ENCODE data around the gene PDLIM1. TPM values are rescaled to one million over a fixed set of nuclear protein-coding genes. Genes with fewer than 3 reads are reported as not detected.

The PDLIM1 gene
- total and polyA plus RNA-seq, 2 of the 13 experiments (the other 11 are each of a cell fraction or from before 2014, with no cell fraction given), result 119 to 123 TPM

- TF ChIP-seq KMT2A (CRISPR knock-in tag; IDR thresholded peaks at IDR 0.05), result no peak
- peak; percentile 62 for TF ChIP-seq ZNF605 (CRISPR knock-in tag; IDR thresholded peaks at IDR 0.05)
- no peak for TF ChIP-seq GMEB1 (CRISPR knock-in tag; IDR thresholded peaks at IDR 0.05; ENCODE audit: borderline replicate concordance)
- no peak for TF ChIP-seq TAF1 (CRISPR knock-in tag; IDR thresholded peaks at IDR 0.05)
- no peak for TF ChIP-seq HCFC1 (IDR thresholded peaks at IDR 0.05; ENCODE audit: low read depth, low read length)
- TF ChIP-seq MTERF4 (CRISPR knock-in tag; IDR thresholded peaks at IDR 0.05), result no peak
- no peak for TF ChIP-seq FIP1L1 (IDR thresholded peaks at IDR 0.05; ENCODE audit: borderline replicate concordance, insufficient read depth, low read depth, low read length)
- TF ChIP-seq ARHGAP35 (CRISPR knock-in tag; IDR thresholded peaks at IDR 0.05; ENCODE audit: borderline replicate concordance), result no peak
- TF ChIP-seq MTF1 (CRISPR knock-in tag; IDR thresholded peaks at IDR 0.05), result no peak
- TF ChIP-seq ZNF580 (CRISPR knock-in tag; IDR thresholded peaks at IDR 0.05; ENCODE audit: borderline replicate concordance, low read depth), result no peak
- TF ChIP-seq RBM39 (IDR thresholded peaks at IDR 0.05; ENCODE audit: low read depth, low read length, poor library complexity, severe bottlenecking), result no peak
- TF ChIP-seq LCORL (IDR thresholded peaks at IDR 0.05), result no peak
- no peak for TF ChIP-seq LCORL (CRISPR knock-in tag; IDR thresholded peaks at IDR 0.05)
- TF ChIP-seq ZSCAN21 (CRISPR knock-in tag; IDR thresholded peaks at IDR 0.05; ENCODE audit: borderline replicate concordance), result no peak
- no peak for TF ChIP-seq CBX1 (IDR thresholded peaks at IDR 0.05; ENCODE audit: low read depth)
- TF ChIP-seq, protein P1, sequence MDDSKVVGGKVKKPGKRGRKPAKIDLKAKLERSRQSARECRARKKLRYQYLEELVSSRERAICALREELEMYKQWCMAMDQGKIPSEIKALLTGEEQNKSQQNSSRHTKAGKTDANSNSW (CRISPR knock-in tag; IDR thresholded peaks at IDR 0.05; ENCODE audit: borderline replicate concordance), result no peak
- TF ChIP-seq ZNF34 (CRISPR knock-in tag; IDR thresholded peaks at IDR 0.05; ENCODE audit: borderline replicate concordance), result no peak
- no peak for TF ChIP-seq IRX3 (CRISPR knock-in tag; IDR thresholded peaks at IDR 0.05; ENCODE audit: borderline replicate concordance, low read depth)
- no peak for TF ChIP-seq ZNF761 (CRISPR knock-in tag; conservative IDR thresholded peaks at IDR 0.05)
- TF ChIP-seq, protein P2, sequence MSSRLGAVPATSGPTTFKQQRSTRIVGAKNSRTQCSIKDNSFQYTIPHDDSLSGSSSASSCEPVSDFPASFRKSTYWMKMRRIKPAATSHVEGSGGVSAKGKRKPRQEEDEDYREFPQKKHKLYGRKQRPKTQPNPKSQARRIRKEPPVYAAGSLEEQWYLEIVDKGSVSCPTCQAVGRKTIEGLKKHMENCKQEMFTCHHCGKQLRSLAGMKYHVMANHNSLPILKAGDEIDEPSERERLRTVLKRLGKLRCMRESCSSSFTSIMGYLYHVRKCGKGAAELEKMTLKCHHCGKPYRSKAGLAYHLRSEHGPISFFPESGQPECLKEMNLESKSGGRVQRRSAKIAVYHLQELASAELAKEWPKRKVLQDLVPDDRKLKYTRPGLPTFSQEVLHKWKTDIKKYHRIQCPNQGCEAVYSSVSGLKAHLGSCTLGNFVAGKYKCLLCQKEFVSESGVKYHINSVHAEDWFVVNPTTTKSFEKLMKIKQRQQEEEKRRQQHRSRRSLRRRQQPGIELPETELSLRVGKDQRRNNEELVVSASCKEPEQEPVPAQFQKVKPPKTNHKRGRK (CRISPR knock-in tag; IDR thresholded peaks at IDR 0.05), result no peak
- TF ChIP-seq MAZ (IDR thresholded peaks at IDR 0.05; ENCODE audit: borderline replicate concordance, low read depth, low read length), result no peak
- TF ChIP-seq MAZ (CRISPR knock-in tag; IDR thresholded peaks at IDR 0.05; ENCODE audit: low read depth), result no peak
- peak; percentile 91 for TF ChIP-seq ZBTB34 (CRISPR knock-in tag; IDR thresholded peaks at IDR 0.05)
- no peak for TF ChIP-seq HDAC1 (CRISPR knock-in tag; IDR thresholded peaks at IDR 0.05)
These were observed 45.3 kb upstream of the PDLIM1 start (continued) for GRCh38 chr10:95335933-95336699.
